Endothelial cell of umbilical vein (primary cell): Measurements from ENCODE around the gene GTF2IRD1.

Experiments used
- POLR2A ChIP-seq: IDR thresholded peaks from 2 replicates; pipeline ENCODE4 v1.6.1; 2012; ENCODE audit warnings: low read depth, mild to moderate bottlenecking, control low read depth, low read length
- POLR2AphosphoS5 ChIP-seq: IDR thresholded peaks from 2 replicates; pipeline ENCODE4 v1.6.1; 2012; ENCODE audit warnings: low read depth, mild to moderate bottlenecking, control low read depth, low read length, moderate library complexity; ENCODE audit not compliant: insufficient read depth
- TF ChIP-seq, protein P1 (sequence below), 2 donors: IDR thresholded peaks; 1 replicate in 1 of 2; 2 replicates in 1 of 2; pipeline ENCODE4 v1.5.1; 2011; ENCODE audit warnings: low read length in 2 of 2, mild to moderate bottlenecking in 2 of 2, moderate library complexity in 2 of 2, control low read depth in 1 of 2, inconsistent platforms in 1 of 2, low read depth in 1 of 2; ENCODE audit not compliant: insufficient read depth in 1 of 2; ENCODE audit errors: extremely low read depth in 1 of 2

- TF ChIP-seq POLR2A, result no peak
- no peak for TF ChIP-seq POLR2AphosphoS5
- TF ChIP-seq, protein P1, sequence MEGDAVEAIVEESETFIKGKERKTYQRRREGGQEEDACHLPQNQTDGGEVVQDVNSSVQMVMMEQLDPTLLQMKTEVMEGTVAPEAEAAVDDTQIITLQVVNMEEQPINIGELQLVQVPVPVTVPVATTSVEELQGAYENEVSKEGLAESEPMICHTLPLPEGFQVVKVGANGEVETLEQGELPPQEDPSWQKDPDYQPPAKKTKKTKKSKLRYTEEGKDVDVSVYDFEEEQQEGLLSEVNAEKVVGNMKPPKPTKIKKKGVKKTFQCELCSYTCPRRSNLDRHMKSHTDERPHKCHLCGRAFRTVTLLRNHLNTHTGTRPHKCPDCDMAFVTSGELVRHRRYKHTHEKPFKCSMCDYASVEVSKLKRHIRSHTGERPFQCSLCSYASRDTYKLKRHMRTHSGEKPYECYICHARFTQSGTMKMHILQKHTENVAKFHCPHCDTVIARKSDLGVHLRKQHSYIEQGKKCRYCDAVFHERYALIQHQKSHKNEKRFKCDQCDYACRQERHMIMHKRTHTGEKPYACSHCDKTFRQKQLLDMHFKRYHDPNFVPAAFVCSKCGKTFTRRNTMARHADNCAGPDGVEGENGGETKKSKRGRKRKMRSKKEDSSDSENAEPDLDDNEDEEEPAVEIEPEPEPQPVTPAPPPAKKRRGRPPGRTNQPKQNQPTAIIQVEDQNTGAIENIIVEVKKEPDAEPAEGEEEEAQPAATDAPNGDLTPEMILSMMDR (IDR thresholded peaks at IDR 0.05; ENCODE audit: extremely low read depth in 1 of 2, insufficient read depth in 1 of 2, low read depth in 1 of 2, low read length in 2 of 2), result no peak
These were observed 41.1 kb upstream of the GTF2IRD1 start for GRCh38 chr7:74412603-74413002.
